Cerebellar cortex (tissue), 1 donor: ENCODE data around the gene PLPP7.
"Not testable (repeated sequence)": the region's sequence is repeated elsewhere in the genome, so short reads cannot be mapped to it uniquely, and the experiment has no call there.

Experiments used
- DNase-seq: peaks from one replicate; pipeline ENCODE4 v3.0.0-alpha.2; 2015; ENCODE audit warnings: low spot score

The PLPP7 gene

DNA sequence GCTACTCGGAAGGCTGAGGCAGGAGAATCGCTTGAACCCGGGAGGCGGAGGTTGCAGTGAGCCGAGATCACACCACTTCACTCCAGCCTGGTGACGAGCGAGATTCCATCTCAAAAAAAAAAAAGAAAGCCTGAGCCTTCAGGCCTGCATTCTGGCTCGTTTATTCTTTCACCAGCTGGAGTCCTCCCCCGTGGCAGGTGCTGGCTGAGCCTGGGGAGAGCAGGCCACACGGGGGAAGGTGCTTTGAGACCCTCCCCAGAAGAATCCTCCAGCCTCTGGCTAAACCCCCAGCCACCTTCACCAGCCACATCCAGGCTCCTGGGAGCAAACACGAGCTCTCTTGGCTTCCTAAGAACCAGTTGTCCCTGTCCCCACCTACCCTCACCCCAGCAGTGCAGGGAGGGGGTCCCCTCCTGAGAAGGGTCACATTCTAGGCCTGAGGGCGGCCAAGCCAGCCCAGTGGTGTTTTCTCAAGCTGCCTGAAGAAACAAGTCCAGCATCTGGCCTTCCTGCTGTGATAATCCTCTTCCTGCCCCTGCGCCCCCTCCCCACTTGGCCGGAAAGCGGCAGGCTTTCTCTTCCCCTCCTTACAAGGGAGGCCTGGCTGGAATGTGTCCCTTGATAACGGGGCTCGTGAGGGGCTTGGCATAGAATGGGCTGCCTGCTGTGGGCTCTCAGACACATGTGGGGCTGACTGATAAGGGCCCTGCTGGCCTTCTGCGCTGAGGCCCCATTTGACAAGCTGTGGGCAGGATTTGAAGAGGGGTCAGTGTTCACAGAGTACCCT lies 41.5 kb downstream of the PLPP7 start:
- DNase-seq: no peak

DNA sequence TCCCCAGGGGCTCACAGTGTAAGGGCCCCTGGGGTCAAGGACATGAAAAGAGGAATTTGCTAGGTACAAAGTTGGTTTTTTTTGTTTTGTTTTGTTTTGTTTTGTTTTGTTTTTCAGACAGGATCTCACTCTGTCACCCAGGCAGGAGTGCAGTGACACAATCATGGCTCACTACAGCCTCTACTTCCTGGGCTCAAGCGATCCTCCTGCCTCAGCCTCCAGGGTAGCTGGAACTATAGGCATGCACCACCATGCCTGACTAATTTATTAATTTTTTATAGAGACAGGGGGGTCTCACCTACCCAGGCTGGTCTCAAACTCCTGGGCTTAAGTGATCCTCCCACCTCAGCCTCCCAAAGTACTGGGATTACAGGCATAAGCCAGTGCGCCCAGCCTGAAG lies 42.5 kb downstream of the PLPP7 start:
- not testable (repeated sequence) for DNase-seq

DNA sequence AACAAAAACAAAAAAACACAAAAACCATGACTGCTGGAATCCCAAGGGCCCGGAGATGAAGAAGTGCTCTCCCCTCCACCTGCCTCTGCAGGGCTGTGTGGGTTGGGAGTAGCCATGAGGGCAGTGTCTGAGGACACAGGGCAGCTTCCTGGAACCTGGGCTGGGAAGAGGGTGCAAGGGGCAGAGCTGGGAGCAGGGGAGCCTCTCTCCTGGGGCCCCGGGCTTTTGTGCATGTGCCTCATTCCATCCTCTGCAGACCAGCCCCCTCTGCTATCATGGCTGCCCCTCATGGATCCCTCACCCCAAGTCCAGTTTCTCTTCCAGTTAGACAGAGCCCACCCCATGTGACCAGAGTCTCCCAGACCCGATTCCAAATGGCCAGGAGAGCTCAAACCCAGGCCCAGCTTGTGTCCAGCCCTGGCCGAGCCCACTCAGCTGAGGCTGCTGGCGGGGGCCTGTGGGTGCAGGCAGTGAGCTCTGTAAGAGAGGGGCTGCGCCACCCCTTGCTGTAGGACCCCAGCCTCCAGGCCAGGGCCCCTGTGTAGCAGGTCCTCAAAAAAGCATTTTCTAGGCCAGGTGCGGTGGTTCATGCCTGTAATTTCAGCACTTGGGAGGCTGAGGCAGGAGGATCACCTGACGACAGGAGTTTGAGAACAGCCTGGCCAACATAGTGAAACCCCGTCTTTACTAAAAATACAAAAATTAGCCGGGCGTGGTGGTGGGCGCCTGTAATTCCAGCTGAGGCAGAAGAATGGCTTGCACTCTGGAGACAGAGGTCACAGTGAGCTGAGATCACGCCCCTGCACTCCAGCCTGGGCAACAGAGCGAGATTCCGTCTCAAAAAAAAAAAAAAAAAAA lies 44.5 kb downstream of the PLPP7 start:
- DNase-seq: no peak

DNA sequence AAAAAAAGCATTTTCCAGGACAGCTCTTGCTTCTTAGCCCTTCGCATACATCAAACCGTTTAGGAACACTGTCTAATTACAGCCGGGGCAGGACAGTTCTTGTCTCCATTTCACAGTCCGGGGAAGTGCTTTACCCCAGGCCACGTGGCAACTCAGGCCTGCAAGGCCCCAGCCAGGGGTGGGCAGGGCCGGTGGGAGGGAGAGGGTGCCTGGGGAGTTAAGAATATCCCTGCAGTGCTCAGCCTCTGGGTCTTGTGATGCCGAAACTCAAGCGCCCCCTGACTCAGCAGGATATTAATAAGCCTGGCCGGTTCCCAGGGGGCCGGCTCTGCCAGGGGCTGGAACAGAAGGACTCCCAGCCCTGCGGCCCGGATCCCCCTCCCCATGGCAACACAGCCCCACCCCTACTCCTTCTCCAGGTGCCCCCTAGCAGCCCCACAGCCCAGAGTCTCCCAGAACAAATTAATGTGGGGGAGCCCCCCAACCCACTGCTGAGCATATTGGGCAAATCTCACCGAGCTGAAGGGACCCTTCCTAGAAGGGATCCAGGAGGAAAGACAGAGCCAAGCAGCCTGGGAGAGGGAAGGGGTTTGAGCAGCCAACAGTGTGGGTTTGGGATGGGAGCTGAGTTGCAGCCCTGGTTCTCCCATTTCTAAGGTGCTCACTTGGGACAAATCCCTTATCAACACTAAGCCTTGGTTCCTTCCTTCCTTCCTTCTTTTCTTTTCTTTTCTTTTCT lies 45.3 kb downstream of the PLPP7 start:
- DNase-seq: no peak

DNA sequence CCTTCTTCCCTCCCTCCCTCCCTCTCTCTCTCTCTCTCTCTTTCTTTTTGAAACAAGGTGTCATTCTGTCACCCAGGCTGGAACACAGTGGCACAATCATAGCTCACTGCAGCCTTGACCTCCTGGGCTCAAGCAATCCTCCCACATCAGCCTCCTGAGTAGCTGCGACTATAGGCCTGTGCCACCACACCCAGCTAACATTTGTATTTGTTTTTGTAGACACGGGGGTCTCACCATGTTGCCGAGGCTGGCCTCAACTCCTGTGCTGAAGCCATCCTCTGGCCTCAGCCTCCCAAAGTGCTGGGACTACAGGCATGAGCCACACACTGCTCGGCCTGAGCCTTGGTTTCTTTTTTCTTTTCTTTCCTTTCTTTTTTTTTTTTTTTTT lies 45.8 kb downstream of the PLPP7 start:
- no peak for DNase-seq

DNA sequence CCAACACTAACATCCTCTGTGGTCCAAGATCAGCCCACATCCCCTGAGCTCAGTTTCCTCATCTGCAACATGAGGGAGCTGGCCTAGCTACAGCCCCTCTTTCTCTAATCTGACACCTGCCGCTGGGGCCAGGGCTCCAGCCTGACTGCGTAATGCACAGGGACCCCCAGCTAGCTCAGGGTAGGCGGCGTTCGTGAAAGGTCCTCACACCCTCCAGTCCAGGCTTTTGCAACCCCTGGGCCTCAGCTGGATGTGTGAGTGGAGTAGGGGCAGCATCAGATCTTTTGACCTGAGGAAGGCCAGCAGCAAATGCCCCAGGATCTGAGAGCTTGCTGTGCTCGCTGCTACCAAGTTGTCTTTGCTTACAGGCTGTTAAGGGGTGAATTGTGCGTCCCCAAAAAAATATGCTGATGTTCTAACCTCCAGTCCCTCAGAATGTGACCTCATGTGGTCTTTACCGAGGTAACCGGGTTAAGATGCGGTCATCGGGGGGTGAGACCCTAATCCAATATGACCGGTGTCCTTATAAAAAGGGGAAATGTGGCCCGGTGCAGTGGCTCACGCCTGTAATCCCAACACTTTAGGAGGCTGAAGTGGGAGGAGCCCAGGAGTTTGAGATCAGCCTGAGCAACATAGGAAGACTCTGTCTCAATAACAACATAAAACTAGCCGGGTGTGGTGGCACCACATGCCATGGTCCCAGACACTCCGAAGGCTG lies 47.8 kb downstream of the PLPP7 start:
- DNase-seq: no peak

DNA sequence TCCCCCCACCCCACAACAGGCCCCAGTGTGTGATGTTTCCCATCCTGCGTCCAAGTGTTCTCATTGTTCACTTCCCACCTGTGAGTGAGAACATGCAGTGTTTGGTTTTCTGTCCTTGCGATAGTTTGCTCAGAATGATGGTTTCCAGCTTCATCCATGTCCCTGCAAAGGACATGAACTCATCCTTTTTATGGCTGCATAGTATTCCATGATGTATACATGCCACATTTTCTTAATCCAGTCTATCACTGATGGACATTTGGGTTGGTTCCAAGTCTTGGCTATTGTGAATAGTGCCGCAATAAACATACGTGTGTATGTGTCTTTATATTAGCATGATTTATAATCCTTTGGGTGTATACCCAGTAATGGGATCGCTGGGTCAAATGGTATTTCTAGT lies 49.7 kb downstream of the PLPP7 start:
- not testable (repeated sequence) for DNase-seq

DNA sequence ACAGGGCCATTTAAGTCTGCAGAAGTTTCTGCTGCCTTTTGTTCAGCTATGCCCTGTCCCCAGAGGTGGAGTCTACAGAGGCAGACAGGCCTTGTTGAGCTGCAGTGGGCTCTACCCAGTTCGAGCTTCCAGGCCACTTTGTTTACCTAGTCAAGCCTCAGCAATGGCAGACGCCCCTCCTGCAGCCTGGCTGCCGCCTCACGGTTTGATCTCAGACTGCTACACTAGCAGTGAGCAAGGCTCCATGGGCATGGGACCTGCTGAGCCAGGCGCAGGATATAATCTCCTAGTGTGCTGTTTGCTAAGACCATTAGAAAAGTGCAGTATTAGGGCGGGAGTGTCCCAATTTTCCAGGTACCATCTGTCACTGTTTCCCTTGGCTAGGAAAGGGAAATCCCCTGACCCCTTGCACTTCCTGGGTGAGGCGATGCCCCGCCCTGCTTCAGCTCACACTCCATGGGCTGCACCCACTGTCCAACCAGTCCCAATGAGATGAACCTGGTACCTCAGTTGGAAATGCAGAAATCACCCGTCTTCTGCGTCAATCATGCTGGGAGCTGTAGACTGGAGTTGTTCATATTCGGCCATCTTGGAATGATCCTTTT lies 55.5 kb downstream of the PLPP7 start:
- not testable (repeated sequence) for DNase-seq

DNA sequence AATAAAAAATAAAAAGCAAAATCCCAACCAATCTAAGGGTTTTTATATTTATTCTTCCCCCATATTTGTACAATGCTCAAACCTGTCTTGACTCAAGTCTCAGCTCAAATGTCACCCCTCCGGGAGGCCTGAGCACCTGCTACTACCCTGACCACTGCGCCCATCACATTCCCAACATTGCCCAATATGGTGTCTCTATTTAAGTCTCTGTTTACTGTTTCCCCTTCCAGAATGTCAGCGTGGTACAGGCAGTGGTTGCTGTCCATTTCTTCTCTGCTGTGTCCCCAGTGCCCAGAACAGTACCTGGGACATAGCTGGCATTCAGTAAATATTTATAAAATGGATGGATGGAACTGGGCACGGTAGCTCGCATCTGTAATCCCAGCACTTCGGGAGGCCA lies 57.0 kb downstream of the PLPP7 start:
- DNase-seq: no peak

DNA sequence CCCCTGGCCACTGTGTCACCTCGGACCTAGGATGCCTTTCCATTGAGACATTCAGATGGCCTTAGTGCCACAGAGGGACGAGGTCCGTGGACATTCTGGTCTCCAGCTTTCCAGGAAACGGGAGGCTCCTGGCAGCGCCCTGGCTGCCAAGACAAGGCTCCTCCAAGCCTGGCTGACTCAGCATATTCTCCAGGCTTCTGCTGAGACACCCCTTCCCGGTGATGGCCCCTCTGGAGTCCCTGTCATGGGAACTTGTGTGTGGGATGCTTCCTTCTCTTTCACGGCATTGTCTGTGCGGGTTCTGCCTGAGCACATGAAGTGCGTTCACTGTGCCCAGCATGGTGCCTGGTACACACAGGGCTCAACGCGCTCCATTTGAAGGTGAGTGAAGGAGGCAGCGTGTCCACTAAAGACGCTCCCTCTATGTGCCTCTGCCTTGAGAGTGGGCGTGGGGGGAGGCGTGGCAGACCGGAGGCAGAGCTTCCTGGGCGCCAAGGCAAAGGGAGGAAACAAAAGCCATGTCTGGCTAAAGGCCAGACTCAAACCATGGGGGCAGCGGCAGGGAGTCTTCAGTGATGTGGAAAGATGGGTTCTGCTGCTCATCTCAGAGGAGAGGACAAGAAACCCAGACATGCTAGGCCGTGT lies 58.0 kb downstream of the PLPP7 start:
- no peak for DNase-seq

DNA sequence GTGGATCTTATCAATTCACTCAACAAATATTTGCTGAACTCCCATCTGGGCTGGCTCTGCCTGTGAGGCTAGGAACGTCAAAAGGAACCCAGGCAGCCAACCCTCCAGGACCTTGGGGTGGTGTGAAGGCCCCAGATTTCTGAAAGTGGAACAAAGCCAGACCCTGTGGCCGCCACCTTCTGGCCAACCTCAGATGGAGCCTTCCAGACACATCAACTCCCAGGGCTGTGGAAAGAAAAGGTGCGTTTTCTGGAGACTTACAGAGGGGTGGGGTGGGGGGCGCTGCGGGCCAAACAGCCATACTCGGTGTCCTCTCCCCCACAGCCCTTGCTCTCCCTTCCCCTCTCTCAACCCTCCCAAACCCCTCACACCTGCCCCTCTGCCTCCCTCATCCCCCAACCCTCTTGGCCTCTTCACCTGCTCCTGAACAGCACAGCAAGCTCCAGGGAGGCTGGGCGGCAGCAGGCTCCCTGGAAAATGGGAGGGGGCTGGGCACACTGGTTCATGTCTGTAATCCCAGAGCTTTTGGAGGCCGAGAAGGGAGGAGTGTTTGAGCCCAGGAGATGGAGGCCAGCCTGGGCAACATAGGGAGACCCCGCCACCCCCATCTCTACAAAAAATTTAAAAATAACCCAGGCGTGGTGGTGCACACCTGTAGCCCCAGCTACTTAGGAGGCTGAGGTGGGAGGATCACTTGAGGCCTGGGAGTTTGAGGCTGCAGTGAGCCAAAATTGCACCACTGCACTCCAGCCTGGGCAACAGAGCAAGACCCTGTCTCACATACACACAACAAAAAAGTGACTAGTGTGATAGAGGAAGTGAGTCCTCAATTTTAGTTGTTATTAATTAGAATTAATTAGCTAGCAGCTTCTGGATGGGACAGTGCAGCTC lies 59.4 kb downstream of the PLPP7 start:
- DNase-seq: no peak

DNA sequence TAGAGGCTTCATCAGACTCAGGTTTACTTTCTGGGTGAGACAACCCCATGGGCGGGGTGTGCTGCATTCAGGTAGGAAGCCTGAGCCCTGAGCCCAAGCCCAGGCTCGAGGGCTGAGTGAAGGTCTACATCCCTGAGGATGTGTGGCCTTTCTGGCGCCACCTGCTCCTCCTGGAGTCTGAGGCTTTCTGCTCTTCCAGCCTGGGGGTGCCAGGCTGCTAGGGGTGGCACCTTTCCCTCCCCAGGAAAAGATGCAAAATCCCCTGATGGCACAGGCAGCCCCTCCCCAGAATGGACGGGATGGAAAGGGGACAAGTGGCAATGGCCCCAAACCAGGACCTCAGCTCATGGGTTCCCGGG lies 60.0 kb downstream of the PLPP7 start:
- DNase-seq: no peak

DNA sequence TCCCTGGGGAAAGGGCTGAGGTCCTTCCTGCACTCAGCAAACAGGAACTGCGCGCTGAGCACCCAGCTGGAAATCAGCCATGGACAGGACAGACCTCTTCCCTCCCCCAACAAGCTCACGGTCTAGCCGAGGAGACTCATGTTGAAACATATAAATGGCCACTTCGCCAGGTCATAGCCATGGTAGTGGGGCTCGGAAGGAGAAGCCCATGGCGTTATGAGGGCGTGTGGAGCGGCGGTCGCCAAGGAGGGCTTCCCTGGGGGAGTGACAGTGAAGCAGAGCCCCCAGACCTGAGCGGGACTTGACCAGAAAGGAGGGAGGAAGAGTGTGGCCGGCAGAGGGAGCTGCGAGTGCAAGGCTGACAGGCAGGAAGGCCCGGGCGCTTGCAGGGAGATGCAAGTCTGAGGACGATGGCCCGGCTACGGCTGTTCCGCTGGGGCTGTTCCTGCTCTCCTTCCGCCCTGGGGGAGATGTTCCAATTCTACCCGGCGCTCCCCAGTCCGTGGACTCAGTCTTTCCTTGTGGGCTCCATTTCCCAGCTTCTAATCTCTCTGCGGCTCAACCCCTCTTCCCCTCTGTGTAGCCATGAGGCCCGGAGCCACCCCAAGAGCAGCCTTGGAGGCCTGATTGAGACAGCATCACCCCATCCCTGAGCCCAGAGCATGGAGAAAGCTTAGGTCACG lies 60.5 kb downstream of the PLPP7 start:
- DNase-seq: peak; percentile 86

DNA sequence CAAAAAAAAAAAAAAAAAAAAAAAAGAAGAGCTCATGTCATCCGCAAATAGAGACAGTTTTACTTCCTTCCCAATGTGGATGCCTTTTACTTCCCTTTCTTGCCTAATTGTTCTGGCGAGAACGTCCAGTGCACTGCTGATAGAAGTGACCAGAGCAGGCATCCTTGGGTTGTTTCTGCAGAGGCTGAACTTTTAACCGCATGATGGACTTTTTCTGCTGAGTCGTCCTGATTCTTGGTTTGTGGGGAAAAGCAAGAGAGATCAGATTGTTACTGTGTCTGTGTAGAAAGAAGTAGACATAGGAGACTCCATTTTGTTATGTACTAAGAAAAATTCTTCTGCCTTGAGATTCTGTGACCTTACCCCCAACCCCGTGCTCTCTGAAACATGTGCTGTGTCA lies 67.0 kb downstream of the PLPP7 start:
- not testable (repeated sequence) for DNase-seq

DNA sequence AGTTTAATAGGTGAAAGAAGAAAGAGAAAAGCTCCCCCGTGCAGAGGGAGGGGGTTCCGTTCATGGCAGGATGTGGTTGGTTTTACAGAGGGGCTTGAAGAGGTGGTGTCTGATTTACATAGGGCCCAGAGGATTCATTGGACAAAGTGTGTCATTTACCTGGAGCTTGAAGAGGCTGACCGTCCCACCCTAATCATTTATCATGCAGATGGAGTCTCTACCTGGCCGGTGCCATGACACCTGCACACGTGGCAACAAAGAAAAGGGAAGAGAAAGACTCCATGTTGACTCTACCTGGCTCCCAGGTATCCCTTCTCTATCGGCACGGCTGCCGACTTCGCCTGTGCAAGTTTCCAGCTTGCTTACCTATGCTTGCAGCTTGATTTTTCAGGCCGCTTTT lies 69.0 kb downstream of the PLPP7 start:
- DNase-seq: no peak
